ENCODE data around the gene FAM171A2.

- no peak for TF ChIP-seq CTCF (IDR thresholded peaks at IDR 0.05)
- no peak for TF ChIP-seq POLR2A (IDR thresholded peaks at IDR 0.05)
Measured at GRCh38 chr17:44318077-44318892, 45.4 kb downstream of the FAM171A2 start.

Data from body of pancreas (tissue), 4 donors.